GM12875 (cell line): ENCODE results near the gene DRC1.
"Not testable (repeated sequence)": the region's sequence is repeated elsewhere in the genome, so short reads cannot be mapped to it uniquely, and the experiment has no call there.

ENCODE experiments used
- H3K4me3 ChIP-seq: one replicate; pipeline ENCODE4 v1.5.1; 2011; ENCODE audit warnings: low read depth, low read length, control low read depth
- CTCF ChIP-seq: IDR thresholded peaks from 2 replicates; pipeline ENCODE4 v1.5.1; 2011; ENCODE audit warnings: low read depth, mild to moderate bottlenecking, control low read depth, inconsistent platforms, low read length, moderate library complexity, borderline replicate concordance; ENCODE audit not compliant: insufficient read depth

DRC1 gene

GRCh38 chr2:26401739-26402541, at the start of gene DRC1:
TSS of gene DRC1 (plus strand) at chr2:26401920. CDS start at chr2:26401990, 70 bp downstream.
- H3K4me3 ChIP-seq = no peak within 1 kb of the TSS
- no peak for TF ChIP-seq CTCF

GRCh38 chr2:26352892-26353291, 48.8 kb upstream of the DRC1 start:
- no peak for TF ChIP-seq CTCF
- no peak overlapping the region for H3K4me3 ChIP-seq

GRCh38 chr2:26354469-26354868, 47.3 kb upstream of the DRC1 start:
- H3K4me3 ChIP-seq = not testable (repeated sequence)

GRCh38 chr2:26355038-26355995, 46.4 kb upstream of the DRC1 start:
- H3K4me3 ChIP-seq = no peak overlapping the region
- no peak for TF ChIP-seq CTCF

- H3K4me3 ChIP-seq = no peak overlapping the region
- TF ChIP-seq CTCF = no peak
Measured at GRCh38 chr2:26356111-26356510, 45.6 kb upstream of the DRC1 start.

GRCh38 chr2:26356771-26357170, 44.9 kb upstream of the DRC1 start:
- no peak for TF ChIP-seq CTCF
- H3K4me3 ChIP-seq = no peak overlapping the region

GRCh38 chr2:26359886-26360473, 41.7 kb upstream of the DRC1 start:
- TF ChIP-seq CTCF = no peak
- H3K4me3 ChIP-seq = no peak overlapping the region
